Upper lobe of left lung (tissue), 4 donors: ENCODE results near the gene AP1B1.
"Not testable (repeated sequence)": the region's sequence is repeated elsewhere in the genome, so short reads cannot be mapped to it uniquely, and the experiment has no call there.

ENCODE experiments used
- CTCF ChIP-seq, 6 experiments: fragments of 450-650 bp in 4 of 6; fragments of 200-600 bp in 2 of 6; sonication (generic) in 2 of 6; IDR thresholded peaks; one replicate each; pipeline ENCODE4 v1.5.1; 2016 to 2019; ENCODE audit warnings: antibody characterized with exemption in 6 of 6
- POLR2A ChIP-seq, 4 donors: fragments of 450-650 bp; IDR thresholded peaks; one replicate each; pipeline ENCODE4 v1.5.1; 2016 to 2017; ENCODE audit warnings: antibody characterized with exemption in 4 of 4, mild to moderate bottlenecking in 2 of 4
- POLR2AphosphoS5 ChIP-seq, 2 donors: sonication (generic); formaldehyde crosslinking; IDR thresholded peaks; one replicate each; pipeline ENCODE4 v1.5.1; 2017; ENCODE audit warnings: antibody characterized with exemption in 2 of 2

- TF ChIP-seq CTCF, POLR2AphosphoS5, POLR2A (IDR thresholded peaks at IDR 0.05): not testable (repeated sequence)
Measured at GRCh38 chr22:29357193-29357890, 31.0 kb downstream of the AP1B1 start.
